Panc1 (cell line): ENCODE results near the gene NR2E1.

Source experiments
- CTCF ChIP-seq: fragments of 450-650 bp; IDR thresholded peaks from 2 replicates; pipeline ENCODE4 v1.5.1; 2017; ENCODE audit warnings: mild to moderate bottlenecking
- SIN3A ChIP-seq: IDR thresholded peaks from 2 replicates; pipeline ENCODE4 v1.6.1; 2012; ENCODE audit warnings: low read depth, mild to moderate bottlenecking, low read length, moderate library complexity, borderline replicate concordance; ENCODE audit not compliant: insufficient read depth
- TF ChIP-seq, protein P1 (sequence below), 2 experiments: IDR thresholded peaks; 2 replicates each; pipeline ENCODE4 v1.6.1; 2011 to 2012; ENCODE audit warnings: low read depth in 2 of 2, control low read depth in 1 of 2, low read length in 1 of 2, mild to moderate bottlenecking in 1 of 2, moderate library complexity in 1 of 2; ENCODE audit not compliant: insufficient read depth in 1 of 2

DNA sequence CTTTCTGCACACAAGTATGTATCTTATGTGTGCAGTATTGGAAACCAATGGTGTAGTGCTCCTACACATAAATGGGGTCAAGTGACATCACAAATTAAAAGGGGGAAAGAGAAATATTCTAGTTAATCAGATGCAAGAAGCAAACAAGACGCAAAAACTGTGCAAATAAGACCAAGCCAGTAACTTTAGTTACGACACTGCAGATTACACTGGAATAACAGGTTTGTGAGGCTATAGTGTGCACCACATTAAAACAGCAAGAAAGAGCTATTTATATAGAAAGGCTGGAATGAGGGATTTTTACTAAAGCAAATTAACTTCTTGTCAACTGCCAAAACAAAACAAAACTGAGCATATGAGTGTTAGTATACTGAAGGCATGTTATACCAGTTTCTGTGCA, 45.8 kb downstream of the NR2E1 start:
- TF ChIP-seq CTCF (no peak), SIN3A (no peak)
- TF ChIP-seq, protein P1, sequence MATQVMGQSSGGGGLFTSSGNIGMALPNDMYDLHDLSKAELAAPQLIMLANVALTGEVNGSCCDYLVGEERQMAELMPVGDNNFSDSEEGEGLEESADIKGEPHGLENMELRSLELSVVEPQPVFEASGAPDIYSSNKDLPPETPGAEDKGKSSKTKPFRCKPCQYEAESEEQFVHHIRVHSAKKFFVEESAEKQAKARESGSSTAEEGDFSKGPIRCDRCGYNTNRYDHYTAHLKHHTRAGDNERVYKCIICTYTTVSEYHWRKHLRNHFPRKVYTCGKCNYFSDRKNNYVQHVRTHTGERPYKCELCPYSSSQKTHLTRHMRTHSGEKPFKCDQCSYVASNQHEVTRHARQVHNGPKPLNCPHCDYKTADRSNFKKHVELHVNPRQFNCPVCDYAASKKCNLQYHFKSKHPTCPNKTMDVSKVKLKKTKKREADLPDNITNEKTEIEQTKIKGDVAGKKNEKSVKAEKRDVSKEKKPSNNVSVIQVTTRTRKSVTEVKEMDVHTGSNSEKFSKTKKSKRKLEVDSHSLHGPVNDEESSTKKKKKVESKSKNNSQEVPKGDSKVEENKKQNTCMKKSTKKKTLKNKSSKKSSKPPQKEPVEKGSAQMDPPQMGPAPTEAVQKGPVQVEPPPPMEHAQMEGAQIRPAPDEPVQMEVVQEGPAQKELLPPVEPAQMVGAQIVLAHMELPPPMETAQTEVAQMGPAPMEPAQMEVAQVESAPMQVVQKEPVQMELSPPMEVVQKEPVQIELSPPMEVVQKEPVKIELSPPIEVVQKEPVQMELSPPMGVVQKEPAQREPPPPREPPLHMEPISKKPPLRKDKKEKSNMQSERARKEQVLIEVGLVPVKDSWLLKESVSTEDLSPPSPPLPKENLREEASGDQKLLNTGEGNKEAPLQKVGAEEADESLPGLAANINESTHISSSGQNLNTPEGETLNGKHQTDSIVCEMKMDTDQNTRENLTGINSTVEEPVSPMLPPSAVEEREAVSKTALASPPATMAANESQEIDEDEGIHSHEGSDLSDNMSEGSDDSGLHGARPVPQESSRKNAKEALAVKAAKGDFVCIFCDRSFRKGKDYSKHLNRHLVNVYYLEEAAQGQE (IDR thresholded peaks at IDR 0.05; ENCODE audit: insufficient read depth in 1 of 2, low read depth in 2 of 2, low read length in 1 of 2): no peak
